Smooth muscle cell (in vitro differentiated cells): ENCODE results near the gene UBAC1. TPM values are rescaled to one million over a fixed set of nuclear protein-coding genes. Genes with fewer than 3 reads are reported as not detected.

ENCODE experiments used
- DNase-seq: peaks from one replicate; lab custom pipeline; 2025; ENCODE audit not compliant: unreplicated experiment; lab: John Stamatoyannopoulos, UW
- H2AFZ ChIP-seq: fragments of 200-600 bp; sonication (generic); 2 replicates; pipeline ENCODE4 v1.6.0; 2016; ENCODE audit warnings: antibody characterized with exemption, low read depth, mild to moderate bottlenecking
- H3F3A ChIP-seq: fragments of 200-600 bp; sonication (generic); 2 replicates; pipeline ENCODE4 v1.6.0; 2017; ENCODE audit warnings: antibody characterized with exemption, low read depth
- H3K27ac ChIP-seq: fragments of 200-600 bp; sonication (generic); 2 replicates; pipeline ENCODE4 v1.5.1; 2016; ENCODE audit warnings: low read depth, mild to moderate bottlenecking
- H3K27me3 ChIP-seq: fragments of 200-600 bp; sonication (generic); 2 replicates; pipeline ENCODE4 v1.6.1; 2016; ENCODE audit warnings: low read depth, mild to moderate bottlenecking
- H3K36me3 ChIP-seq: fragments of 200-600 bp; sonication (generic); 2 replicates; pipeline ENCODE4 v1.5.1; 2016; ENCODE audit warnings: low read depth
- H3K4me1 ChIP-seq: fragments of 200-600 bp; sonication (generic); 2 replicates; pipeline ENCODE4 v1.5.1; 2016; ENCODE audit warnings: low read depth
- H3K4me2 ChIP-seq: fragments of 200-600 bp; sonication (generic); 2 replicates; pipeline ENCODE4 v1.6.0; 2016; ENCODE audit warnings: mild to moderate bottlenecking
- H3K4me3 ChIP-seq: fragments of 200-600 bp; sonication (generic); 2 replicates; pipeline ENCODE4 v1.5.1; 2016; ENCODE audit warnings: mild to moderate bottlenecking
- H3K79me2 ChIP-seq: fragments of 200-600 bp; sonication (generic); 2 replicates; pipeline ENCODE4 v1.6.0; 2016; ENCODE audit warnings: low read depth, mild to moderate bottlenecking
- H3K9ac ChIP-seq: fragments of 200-600 bp; sonication (generic); 2 replicates; pipeline ENCODE4 v1.6.0; 2016; ENCODE audit warnings: low read depth
- H3K9me3 ChIP-seq: fragments of 200-600 bp; sonication (generic); replicated peaks from 2 replicates; pipeline ENCODE4 v1.5.1; 2016; ENCODE audit warnings: low read depth
- H4K20me1 ChIP-seq: fragments of 200-600 bp; sonication (generic); 2 replicates; pipeline ENCODE4 v1.6.0; 2016; ENCODE audit warnings: low read depth
- WGBS: methylation state at CpG from one replicate; pipeline ENCODE4 v1.1.7; 2016; ENCODE audit warnings: low lambda C conversion rate; 5-methylcytosine and 5-hydroxymethylcytosine counted together
- polyA plus RNA-seq: library from polyadenylated mRNA; unstranded; fragments of >200 nt; fragmentation: Nextera tagmentation; extraction: Ambion mirVana; gene quantifications from 2 replicates; pipeline ENCODE4 v1.2.1, GENCODE V29; 2016
- total RNA-seq: library from RNA; depleted of rRNA; stranded (reverse); fragments of >200 nt; gene quantifications from 2 replicates; pipeline ENCODE4 v1.2.3, GENCODE V29; 2014
- TF ChIP-seq, protein P1 (sequence below): fragments of 200-600 bp; sonication (generic); IDR thresholded peaks from 2 replicates; pipeline ENCODE4 v1.5.1; 2017; ENCODE audit warnings: borderline replicate concordance, mild to moderate bottlenecking, antibody characterized with exemption; ENCODE audit not compliant: insufficient read depth, poor library complexity, severe bottlenecking

Gene UBAC1
- total and polyA plus RNA-seq, 2 experiments from 2014 or later: 35.3 to 43.5 TPM

DNA sequence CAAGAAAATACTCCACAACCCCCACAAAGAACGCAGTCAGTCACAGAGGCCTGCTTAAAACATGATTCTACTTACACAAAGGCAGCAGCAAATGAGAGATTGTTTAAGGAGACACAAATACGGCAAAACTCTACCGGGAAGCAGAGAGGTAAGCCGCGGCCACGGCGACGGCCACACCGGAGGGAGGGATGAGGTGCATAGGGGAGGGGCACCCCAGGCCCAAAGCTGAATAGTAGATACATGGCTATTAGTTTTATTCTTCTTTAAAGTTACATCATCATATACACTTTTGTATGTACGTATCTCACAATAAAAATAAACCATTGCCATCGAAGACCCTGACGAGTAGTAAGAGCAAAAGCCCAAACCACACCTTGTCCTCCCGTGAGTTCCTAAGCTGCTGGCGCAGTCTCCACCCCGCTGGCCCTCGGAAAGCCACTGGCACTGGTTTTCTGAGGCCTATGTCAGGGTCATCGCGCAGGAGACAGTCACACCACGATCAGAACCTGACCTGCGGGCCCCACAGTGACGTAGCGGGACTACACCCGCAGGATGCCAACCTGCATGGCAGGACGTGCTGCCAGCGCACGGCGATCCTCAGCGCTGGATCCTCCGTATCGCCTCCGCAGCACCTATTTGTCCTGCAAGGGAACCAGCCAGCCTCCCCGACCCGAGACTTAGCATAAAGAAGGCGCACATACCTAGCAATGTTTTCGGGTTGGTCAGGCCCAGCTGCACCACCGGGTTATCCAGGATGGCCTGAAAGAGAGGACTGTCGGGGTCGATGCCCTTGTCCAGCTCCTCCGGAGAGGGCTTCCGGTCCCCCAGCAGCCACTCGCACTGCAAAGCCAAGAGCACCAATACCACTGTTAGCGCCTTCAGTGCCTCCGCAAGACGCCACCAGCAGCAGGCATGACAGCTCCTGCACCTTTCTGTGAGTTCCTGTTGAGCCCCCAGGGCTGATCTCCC is 23.4 kb downstream of the UBAC1 start:
- DNase-seq: no peak
- Histone ChIP-seq H3K4me3 (no peak overlapping the region), H3K4me1 (no peaks in the 10 kb centered on the region), H3K27ac (no peak overlapping the region), H4K20me1 (peaks cover 12% of the 10 kb centered on the region), H3K9me3 (no peaks in the 10 kb centered on the region), H2AFZ (no peak overlapping the region), H3K9ac (no peak overlapping the region), H3K79me2 (no peaks in the 10 kb centered on the region), H3K4me2 (no peak overlapping the region), H3K36me3 (peaks cover 15% of the 10 kb centered on the region), H3K27me3 (no peaks in the 10 kb centered on the region), H3F3A (no peaks in the 10 kb centered on the region)
- 94% methylated on average over 44 of the region's 44 CpGs for WGBS
- TF ChIP-seq, protein P1, sequence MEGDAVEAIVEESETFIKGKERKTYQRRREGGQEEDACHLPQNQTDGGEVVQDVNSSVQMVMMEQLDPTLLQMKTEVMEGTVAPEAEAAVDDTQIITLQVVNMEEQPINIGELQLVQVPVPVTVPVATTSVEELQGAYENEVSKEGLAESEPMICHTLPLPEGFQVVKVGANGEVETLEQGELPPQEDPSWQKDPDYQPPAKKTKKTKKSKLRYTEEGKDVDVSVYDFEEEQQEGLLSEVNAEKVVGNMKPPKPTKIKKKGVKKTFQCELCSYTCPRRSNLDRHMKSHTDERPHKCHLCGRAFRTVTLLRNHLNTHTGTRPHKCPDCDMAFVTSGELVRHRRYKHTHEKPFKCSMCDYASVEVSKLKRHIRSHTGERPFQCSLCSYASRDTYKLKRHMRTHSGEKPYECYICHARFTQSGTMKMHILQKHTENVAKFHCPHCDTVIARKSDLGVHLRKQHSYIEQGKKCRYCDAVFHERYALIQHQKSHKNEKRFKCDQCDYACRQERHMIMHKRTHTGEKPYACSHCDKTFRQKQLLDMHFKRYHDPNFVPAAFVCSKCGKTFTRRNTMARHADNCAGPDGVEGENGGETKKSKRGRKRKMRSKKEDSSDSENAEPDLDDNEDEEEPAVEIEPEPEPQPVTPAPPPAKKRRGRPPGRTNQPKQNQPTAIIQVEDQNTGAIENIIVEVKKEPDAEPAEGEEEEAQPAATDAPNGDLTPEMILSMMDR: no peak

DNA sequence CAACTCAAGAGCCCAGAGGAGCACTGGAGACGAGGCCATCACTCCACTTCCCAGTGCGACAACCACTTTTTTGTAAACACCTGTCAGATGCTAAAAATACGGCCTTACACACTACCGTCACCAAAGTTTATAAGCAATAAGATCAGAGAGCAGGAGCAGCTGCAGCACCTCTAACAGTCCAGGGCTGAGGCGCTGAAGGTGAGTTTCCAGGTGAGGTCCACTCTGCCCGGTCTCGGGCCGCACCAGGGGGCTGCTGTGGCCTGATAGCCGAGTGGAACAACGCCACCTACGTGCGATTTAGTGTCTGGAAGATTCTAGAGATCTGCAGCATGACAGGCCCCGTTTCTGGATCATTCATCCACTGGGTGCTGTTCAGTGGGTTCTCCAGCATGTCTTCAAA is 28.1 kb downstream of the UBAC1 start:
- H3K36me3 ChIP-seq: peaks cover 15% of the 10 kb centered on the region

DNA sequence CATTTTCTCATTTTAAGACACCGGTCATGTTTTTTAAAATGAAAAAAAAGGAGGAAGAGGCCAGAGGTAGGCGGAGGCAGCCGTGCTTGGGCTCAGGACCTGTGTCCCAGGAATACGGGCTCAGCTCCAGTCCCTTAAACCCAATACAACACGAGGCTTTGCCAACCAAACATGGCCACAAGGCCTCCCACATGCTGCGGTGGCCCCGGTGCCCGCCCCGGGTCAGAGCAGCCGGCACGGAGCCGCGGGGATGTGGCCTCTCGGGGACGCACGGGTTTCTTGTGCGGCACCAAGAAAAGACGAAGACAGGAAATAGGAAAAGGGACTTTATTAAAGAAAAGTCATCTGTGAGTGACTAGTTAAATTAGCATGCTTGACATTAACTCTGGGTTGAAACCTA is 28.5 kb downstream of the UBAC1 start:
- Histone ChIP-seq H3K27ac (no peak overlapping the region), H3K4me2 (no peak overlapping the region), H4K20me1 (peaks cover 25% of the 10 kb centered on the region), H3K9ac (no peak overlapping the region), H3K4me3 (no peak overlapping the region), H3K27me3 (no peaks in the 10 kb centered on the region), H2AFZ (no peak overlapping the region), H3K9me3 (no peaks in the 10 kb centered on the region), H3F3A (no peaks in the 10 kb centered on the region), H3K36me3 (peaks cover 15% of the 10 kb centered on the region), H3K4me1 (no peaks in the 10 kb centered on the region), H3K79me2 (no peaks in the 10 kb centered on the region)
- 97% methylated on average over 18 of the region's 18 CpGs for WGBS
- DNase-seq: no peak
- TF ChIP-seq, protein P1: no peak

More for the DNA sequence above, 28.1 kb downstream of the UBAC1 start:
- Histone ChIP-seq H3K4me1 (no peaks in the 10 kb centered on the region), H2AFZ (no peak overlapping the region), H3K4me3 (no peak overlapping the region), H4K20me1 (peaks cover 22% of the 10 kb centered on the region), H3K9me3 (no peaks in the 10 kb centered on the region), H3K27ac (no peak overlapping the region), H3K9ac (no peak overlapping the region), H3K79me2 (no peaks in the 10 kb centered on the region), H3K4me2 (no peak overlapping the region), H3K27me3 (no peaks in the 10 kb centered on the region), H3F3A (no peaks in the 10 kb centered on the region)
- 94% methylated on average over 13 of the region's 13 CpGs for WGBS
- TF ChIP-seq, protein P1: no peak
- DNase-seq: no peak
